GM12873 (cell line): ENCODE data around the gene SMIM7.

Experiments
- CTCF ChIP-seq: IDR thresholded peaks from 2 replicates; pipeline ENCODE4 v1.5.1; 2012; ENCODE audit warnings: low read depth, mild to moderate bottlenecking, moderate library complexity, low read length, control low read depth; ENCODE audit not compliant: insufficient read depth; ENCODE audit errors: missing control alignments

Gene SMIM7

GRCh38 chr19:16654140-16654539 lies 5.8 kb downstream of the SMIM7 start:
- TF ChIP-seq CTCF, result no peak

- no peak for TF ChIP-seq CTCF
Observed at GRCh38 chr19:16652854-16653253, 7.1 kb downstream of the SMIM7 start.

- TF ChIP-seq CTCF, result no peak
Observed at GRCh38 chr19:16650821-16651220, 9.1 kb downstream of the SMIM7 start.

GRCh38 chr19:16649734-16650133 lies 10.2 kb downstream of the SMIM7 start:
- no peak for TF ChIP-seq CTCF

GRCh38 chr19:16645140-16645539 lies 14.8 kb downstream of the SMIM7 start:
- no peak for TF ChIP-seq CTCF

- no peak for TF ChIP-seq CTCF
Observed at GRCh38 chr19:16641695-16642094, 18.2 kb downstream of the SMIM7 start.

- no peak for TF ChIP-seq CTCF
Observed at GRCh38 chr19:16640951-16641350, 19.0 kb downstream of the SMIM7 start.
